GM12878 (cell line): Measurements from ENCODE around the gene PTGDR2. TPM values are rescaled to one million over a fixed set of nuclear protein-coding genes. Genes with fewer than 3 reads are reported as not detected.

Experiments used
- ATAC-seq: fragments of 200-7000 bp; cut with Tn5 transposase; 3 replicates; pipeline ENCODE4 v1.9.1; 2020; ENCODE audit warnings: mild to moderate bottlenecking, moderate library complexity
- BruUV-seq: library from RNA; stranded (reverse); fragments of 400-500 nt; replicated peaks from 2 replicates; lab custom pipeline; 2021; lab: Mats Ljungman, UMichigan
- CTCF ChIA-PET: fragments of 300-600 bp; sonication (Branson Sonifier 250); formaldehyde crosslinking; extraction: SDS; loops from one replicate; lab custom pipeline; 2021; ENCODE audit warnings: inconsistent platforms; lab: Yijun Ruan, JAX
- POLR2A ChIA-PET: fragments of 350-600 bp; formaldehyde crosslinking; extraction: SDS; loops from one replicate; lab custom pipeline; 2021; ENCODE audit warnings: inconsistent platforms; lab: Charles Lee
- RAD21 ChIA-PET: fragments of 300-600 bp; sonication (Branson Sonifier 250); formaldehyde crosslinking; loops from one replicate; lab custom pipeline; 2023; ENCODE audit warnings: antibody characterized with exemption; ENCODE audit not compliant: unreplicated experiment; lab: Charles Lee
- SMC1A ChIA-PET: fragments of 300-600 bp; sonication (Branson Sonifier 250); formaldehyde crosslinking; loops from one replicate; lab custom pipeline; 2023; ENCODE audit not compliant: unreplicated experiment, uncharacterized antibody; lab: Charles Lee
- DNase-seq: peaks from one replicate; pipeline ENCODE4 v3.0.0-alpha.2; 2011; ENCODE audit warnings: low read depth, low spot score
- FAIRE-seq: peaks from 3 replicates; lab custom pipeline; 2011; peaks lifted over from hg19 to GRCh38; lab: Jason Lieb, UNC
- H2AFZ ChIP-seq: 2 replicates; pipeline ENCODE4 v1.6.0; 2011; ENCODE audit warnings: low read depth, low read length, control low read depth; ENCODE audit not compliant: control insufficient read depth
- H3K27ac ChIP-seq: 2 replicates; pipeline ENCODE4 v1.5.1; 2011; ENCODE audit warnings: control low read depth; ENCODE audit not compliant: control insufficient read depth, insufficient read depth
- H3K27me3 ChIP-seq, 2 experiments: replicated peaks in 1 of 2; 2 replicates each; pipeline versions ENCODE4 v1.6.0 to v1.6.1; 2011; ENCODE audit warnings: low read length in 1 of 2; ENCODE audit not compliant: control insufficient read depth in 2 of 2, insufficient read depth in 2 of 2
- H3K36me3 ChIP-seq, 2 experiments: 2 replicates each; pipeline ENCODE4 v1.5.1; 2011; ENCODE audit warnings: low read length in 1 of 2; ENCODE audit not compliant: control insufficient read depth in 2 of 2, insufficient read depth in 2 of 2
- H3K4me1 ChIP-seq: 2 replicates; pipeline ENCODE4 v1.6.1; 2011; ENCODE audit warnings: mild to moderate bottlenecking, low read length, moderate library complexity, mixed read lengths; ENCODE audit not compliant: control insufficient read depth, insufficient read depth
- H3K4me2 ChIP-seq: 2 replicates; pipeline ENCODE4 v1.6.0; 2011; ENCODE audit warnings: control low read depth; ENCODE audit not compliant: control insufficient read depth, insufficient read depth
- H3K4me3 ChIP-seq: fragments of 200-600 bp; sonication (generic); 2 replicates; pipeline ENCODE4 v1.5.1; 2016
- H3K79me2 ChIP-seq: 2 replicates; pipeline ENCODE4 v1.6.0; 2011; ENCODE audit warnings: low read length; ENCODE audit not compliant: control insufficient read depth, insufficient read depth
- H3K9ac ChIP-seq: 2 replicates; pipeline ENCODE4 v1.8.0; 2011; ENCODE audit warnings: low read length, control low read depth, mixed read lengths; ENCODE audit not compliant: control insufficient read depth, insufficient read depth
- H3K9me3 ChIP-seq: replicated peaks from 3 replicates; pipeline ENCODE4 v1.5.1; 2011; ENCODE audit warnings: mild to moderate bottlenecking, low read length; ENCODE audit not compliant: control insufficient read depth, insufficient read depth
- H4K20me1 ChIP-seq: 2 replicates; pipeline ENCODE4 v1.6.0; 2011; ENCODE audit not compliant: control insufficient read depth, insufficient read depth
- MYC ChIP-seq: IDR thresholded peaks from 2 replicates; pipeline ENCODE4 v1.6.1; 2011; ENCODE audit warnings: mild to moderate bottlenecking, low read length, moderate library complexity, inconsistent platforms; ENCODE audit not compliant: insufficient read depth, insufficient replicate concordance, insufficient read length, severe bottlenecking
- WGBS: methylation state at CpG from one replicate; pipeline ENCODE4 v1.1.6; 2016; ENCODE audit warnings: low lambda C conversion rate; ENCODE audit not compliant: insufficient replicate concordance, insufficient coverage; ENCODE audit errors: missing lambda C conversion rate; 5-methylcytosine and 5-hydroxymethylcytosine counted together
- in situ Hi-C: fragments of 300-500 bp; cut with MboI; formaldehyde crosslinking; loops from 9 replicates; pipeline ENCODE4 v1.14.3; 2018; ENCODE audit warnings: mixed read lengths
- intact Hi-C: fragments of 100-400 bp; cut with micrococcal nuclease; formaldehyde crosslinking; loops from one replicate; pipeline ENCODE4 v1.14.2; 2022; ENCODE audit not compliant: unreplicated experiment
- polyA plus RNA-seq, 11 experiments: library from polyadenylated mRNA; depleted of rRNA in 4 of 11; unstranded in 6 of 11; stranded (reverse) in 5 of 11; fragments of >200 nt; fragmentation: Nextera tagmentation in 4 of 11; fragmentation: Illumina TruSeq in 1 of 11; extraction: Ambion mirVana in 4 of 11; extraction: Trizol in 1 of 11; gene quantifications; 1 replicate in 1 of 11; 2 replicates in 10 of 11; pipeline versions ENCODE4 v1.2.1 to v1.2.3, GENCODE V29; 2011 to 2016; ENCODE audit warnings: inconsistent platforms in 2 of 11, missing spikeins in 2 of 11, low read depth in 1 of 11
- total RNA-seq, 4 experiments: library from RNA; depleted of rRNA in 3 of 4; stranded (reverse); fragments of >200 nt in 3 of 4; fragmentation: Illumina TruSeq in 1 of 4; extraction: Trizol in 1 of 4; gene quantifications; 2 replicates each; pipeline versions ENCODE4 v1.2.1 to v1.2.3, GENCODE V29; 2013 to 2021
- TF ChIP-seq, protein P1 (sequence below): IDR thresholded peaks from 2 replicates; pipeline ENCODE4 v1.6.1; 2012; ENCODE audit warnings: improper control_type of control experiment, low read depth, low read length; ENCODE audit not compliant: insufficient replicate concordance
- TF ChIP-seq, protein P2 (sequence below): fragments of 450-650 bp; IDR thresholded peaks from 2 replicates; pipeline ENCODE4 v1.6.1; 2018; ENCODE audit warnings: mild to moderate bottlenecking, low read depth, moderate library complexity; ENCODE audit not compliant: partially characterized antibody

PTGDR2 gene
- total and polyA plus RNA-seq, 10 of the 15 experiments (the other 5 are each of a cell fraction or from before 2014, with no cell fraction given): 0.01 to 0.28 (median 0.15) TPM; not detected in 6

DNA sequence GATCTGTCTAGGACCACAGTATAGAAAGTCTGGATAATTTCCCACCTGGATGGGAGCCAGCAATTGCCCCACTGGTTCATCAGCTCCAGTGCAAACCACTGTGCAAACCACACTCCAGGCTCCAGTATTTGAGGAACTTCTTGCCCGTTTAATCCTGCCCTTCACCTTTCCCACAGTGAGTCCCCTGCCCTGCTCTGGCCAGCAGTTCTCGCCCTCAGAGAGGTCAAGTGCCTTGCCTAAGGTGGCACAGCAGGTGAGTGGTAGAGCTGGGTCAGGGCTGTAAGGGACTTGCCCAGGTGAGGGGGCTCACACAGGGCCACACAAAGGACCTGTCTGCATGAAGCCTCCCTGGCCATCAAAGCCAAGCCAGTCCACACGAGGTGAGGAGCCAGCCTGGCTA is 46.5 kb downstream of the PTGDR2 start:
- intact Hi-C loops: no loop called here
- Histone ChIP-seq H3K4me2 (no peak overlapping the region), H3K4me1 (no peaks in the 10 kb centered on the region), H4K20me1 (no peaks in the 10 kb centered on the region), H3K9me3 (no peaks in the 10 kb centered on the region; the same call in 2 of the 3 replicates), H3K9ac (no peak overlapping the region), H3K36me3 (no peaks in the 10 kb centered on the region), H3K27ac (no peak overlapping the region), H3K79me2 (no peaks in the 10 kb centered on the region), H3K27me3 (no peaks in the 10 kb centered on the region), H3K4me3 (no peak overlapping the region), H2AFZ (no peak overlapping the region)
- in situ Hi-C loops: no loop called here
- FAIRE-seq: no peak
- no peak for DNase-seq
- 0% methylated on average over 3 of the region's 3 CpGs for WGBS
- ChIA-PET RAD21 (interaction anchor here (0.6 kb wide), 1 partner anchor 319 kb away, joined by 3 read pairs; no protein-coding TSS in a partner anchor), CTCF (interaction anchor here (1.0 to 1.2 kb wide), 2 partner anchors 22 to 25 kb away, joined by 4 to 5 read pairs; no protein-coding TSS in a partner anchor), POLR2A (interaction anchor here (0.7 kb wide), 1 partner anchor 33 kb away, joined by 3 read pairs; no protein-coding TSS in a partner anchor), SMC1A (no interaction called here)
- no peak for TF ChIP-seq MYC
- TF ChIP-seq, protein P1, sequence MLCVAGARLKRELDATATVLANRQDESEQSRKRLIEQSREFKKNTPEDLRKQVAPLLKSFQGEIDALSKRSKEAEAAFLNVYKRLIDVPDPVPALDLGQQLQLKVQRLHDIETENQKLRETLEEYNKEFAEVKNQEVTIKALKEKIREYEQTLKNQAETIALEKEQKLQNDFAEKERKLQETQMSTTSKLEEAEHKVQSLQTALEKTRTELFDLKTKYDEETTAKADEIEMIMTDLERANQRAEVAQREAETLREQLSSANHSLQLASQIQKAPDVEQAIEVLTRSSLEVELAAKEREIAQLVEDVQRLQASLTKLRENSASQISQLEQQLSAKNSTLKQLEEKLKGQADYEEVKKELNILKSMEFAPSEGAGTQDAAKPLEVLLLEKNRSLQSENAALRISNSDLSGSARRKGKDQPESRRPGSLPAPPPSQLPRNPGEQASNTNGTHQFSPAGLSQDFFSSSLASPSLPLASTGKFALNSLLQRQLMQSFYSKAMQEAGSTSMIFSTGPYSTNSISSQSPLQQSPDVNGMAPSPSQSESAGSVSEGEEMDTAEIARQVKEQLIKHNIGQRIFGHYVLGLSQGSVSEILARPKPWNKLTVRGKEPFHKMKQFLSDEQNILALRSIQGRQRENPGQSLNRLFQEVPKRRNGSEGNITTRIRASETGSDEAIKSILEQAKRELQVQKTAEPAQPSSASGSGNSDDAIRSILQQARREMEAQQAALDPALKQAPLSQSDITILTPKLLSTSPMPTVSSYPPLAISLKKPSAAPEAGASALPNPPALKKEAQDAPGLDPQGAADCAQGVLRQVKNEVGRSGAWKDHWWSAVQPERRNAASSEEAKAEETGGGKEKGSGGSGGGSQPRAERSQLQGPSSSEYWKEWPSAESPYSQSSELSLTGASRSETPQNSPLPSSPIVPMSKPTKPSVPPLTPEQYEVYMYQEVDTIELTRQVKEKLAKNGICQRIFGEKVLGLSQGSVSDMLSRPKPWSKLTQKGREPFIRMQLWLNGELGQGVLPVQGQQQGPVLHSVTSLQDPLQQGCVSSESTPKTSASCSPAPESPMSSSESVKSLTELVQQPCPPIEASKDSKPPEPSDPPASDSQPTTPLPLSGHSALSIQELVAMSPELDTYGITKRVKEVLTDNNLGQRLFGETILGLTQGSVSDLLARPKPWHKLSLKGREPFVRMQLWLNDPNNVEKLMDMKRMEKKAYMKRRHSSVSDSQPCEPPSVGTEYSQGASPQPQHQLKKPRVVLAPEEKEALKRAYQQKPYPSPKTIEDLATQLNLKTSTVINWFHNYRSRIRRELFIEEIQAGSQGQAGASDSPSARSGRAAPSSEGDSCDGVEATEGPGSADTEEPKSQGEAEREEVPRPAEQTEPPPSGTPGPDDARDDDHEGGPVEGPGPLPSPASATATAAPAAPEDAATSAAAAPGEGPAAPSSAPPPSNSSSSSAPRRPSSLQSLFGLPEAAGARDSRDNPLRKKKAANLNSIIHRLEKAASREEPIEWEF: no peak
- TF ChIP-seq, protein P2, sequence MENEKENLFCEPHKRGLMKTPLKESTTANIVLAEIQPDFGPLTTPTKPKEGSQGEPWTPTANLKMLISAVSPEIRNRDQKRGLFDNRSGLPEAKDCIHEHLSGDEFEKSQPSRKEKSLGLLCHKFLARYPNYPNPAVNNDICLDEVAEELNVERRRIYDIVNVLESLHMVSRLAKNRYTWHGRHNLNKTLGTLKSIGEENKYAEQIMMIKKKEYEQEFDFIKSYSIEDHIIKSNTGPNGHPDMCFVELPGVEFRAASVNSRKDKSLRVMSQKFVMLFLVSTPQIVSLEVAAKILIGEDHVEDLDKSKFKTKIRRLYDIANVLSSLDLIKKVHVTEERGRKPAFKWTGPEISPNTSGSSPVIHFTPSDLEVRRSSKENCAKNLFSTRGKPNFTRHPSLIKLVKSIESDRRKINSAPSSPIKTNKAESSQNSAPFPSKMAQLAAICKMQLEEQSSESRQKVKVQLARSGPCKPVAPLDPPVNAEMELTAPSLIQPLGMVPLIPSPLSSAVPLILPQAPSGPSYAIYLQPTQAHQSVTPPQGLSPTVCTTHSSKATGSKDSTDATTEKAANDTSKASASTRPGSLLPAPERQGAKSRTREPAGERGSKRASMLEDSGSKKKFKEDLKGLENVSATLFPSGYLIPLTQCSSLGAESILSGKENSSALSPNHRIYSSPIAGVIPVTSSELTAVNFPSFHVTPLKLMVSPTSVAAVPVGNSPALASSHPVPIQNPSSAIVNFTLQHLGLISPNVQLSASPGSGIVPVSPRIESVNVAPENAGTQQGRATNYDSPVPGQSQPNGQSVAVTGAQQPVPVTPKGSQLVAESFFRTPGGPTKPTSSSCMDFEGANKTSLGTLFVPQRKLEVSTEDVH: no peak
- BruUV-seq: no TSS peak
- no peak for ATAC-seq
